CD4-positive, alpha-beta memory T cell (primary cell): ENCODE measurements around the gene TTC7B. TPM values are rescaled to one million over a fixed set of nuclear protein-coding genes. Genes with fewer than 3 reads are reported as not detected.

Experiments
- CTCF ChIA-PET: fragments of 350-600 bp; sonication (Branson Sonifier 250); formaldehyde crosslinking; loops from one replicate; lab custom pipeline; 2021; ENCODE audit warnings: inconsistent platforms; ENCODE audit not compliant: partially characterized antibody; lab: Charles Lee
- POLR2A ChIA-PET: fragments of 350-600 bp; sonication (Branson Sonifier 250); formaldehyde crosslinking; loops from one replicate; lab custom pipeline; 2021; ENCODE audit not compliant: partially characterized antibody; lab: Charles Lee
- DNase-seq, 5 donors: peaks; one replicate each; pipeline versions ENCODE4 v3.0.0 to v3.0.0-alpha.2; 2020 to 2022; ENCODE audit warnings: mixed read lengths in 1 of 5
- H3K27ac ChIP-seq: one replicate; pipeline ENCODE4 v1.7.0; 2013; ENCODE audit warnings: low read depth, low read length
- H3K27me3 ChIP-seq: 2 replicates; pipeline ENCODE4 v1.7.0; 2013; ENCODE audit warnings: mild to moderate bottlenecking, low read length, moderate library complexity; ENCODE audit not compliant: insufficient read depth
- H3K36me3 ChIP-seq: 2 replicates; pipeline ENCODE4 v1.7.0; 2013; ENCODE audit warnings: mild to moderate bottlenecking, low read length, moderate library complexity; ENCODE audit not compliant: insufficient read depth
- H3K4me1 ChIP-seq: 2 replicates; pipeline ENCODE4 v1.7.0; 2013; ENCODE audit warnings: mild to moderate bottlenecking, low read length, moderate library complexity; ENCODE audit not compliant: insufficient read depth
- H3K4me3 ChIP-seq, 2 donors: one replicate each; pipeline ENCODE4 v1.7.0; 2013; ENCODE audit warnings: low read length in 2 of 2, mild to moderate bottlenecking in 1 of 2
- H3K9me3 ChIP-seq, 2 donors: one replicate each; pipeline ENCODE4 v1.7.0; 2013; ENCODE audit warnings: low read length in 2 of 2, control low read depth in 1 of 2; ENCODE audit not compliant: control insufficient read depth in 1 of 2
- H3K27ac Mint-ChIP-seq, 7 donors: one replicate each; pipeline ENCODE4 v1.8.0; 2020 to 2021; ENCODE audit warnings: mixed read lengths in 7 of 7, mild to moderate bottlenecking in 6 of 7, inconsistent platforms in 3 of 7, moderate library complexity in 3 of 7
- H3K27me3 Mint-ChIP-seq, 2 donors: one replicate each; pipeline ENCODE4 v1.8.0; 2020 to 2021; ENCODE audit warnings: mixed read lengths in 2 of 2
- H3K36me3 Mint-ChIP-seq, 2 donors: one replicate each; pipeline ENCODE4 v1.8.0; 2020 to 2021; ENCODE audit warnings: mixed read lengths in 2 of 2, inconsistent platforms in 1 of 2, mild to moderate bottlenecking in 1 of 2
- H3K4me1 Mint-ChIP-seq, 4 donors: one replicate each; pipeline ENCODE4 v1.8.0; 2020 to 2021; ENCODE audit warnings: mixed read lengths in 4 of 4, mild to moderate bottlenecking in 1 of 4
- H3K4me3 Mint-ChIP-seq, 8 donors: one replicate each; pipeline ENCODE4 v1.8.0; 2020 to 2021; ENCODE audit warnings: mixed read lengths in 8 of 8, mild to moderate bottlenecking in 7 of 8, moderate library complexity in 6 of 8, inconsistent platforms in 3 of 8
- H3K9me3 Mint-ChIP-seq, 8 donors: one replicate each; pipeline ENCODE4 v1.8.0; 2020 to 2021; ENCODE audit warnings: mixed read lengths in 8 of 8, mild to moderate bottlenecking in 5 of 8, inconsistent platforms in 3 of 8, moderate library complexity in 1 of 8
- intact Hi-C: fragments of 100-400 bp; cut with micrococcal nuclease; formaldehyde crosslinking; loops from one replicate; pipeline ENCODE4 v1.15.1; 2023
- polyA plus RNA-seq, 2 donors: library from polyadenylated mRNA; unstranded; fragments of 300-500 nt; fragmentation: Illumina TruSeq; gene quantifications; one replicate each; pipeline ENCODE4 v1.2.3, GENCODE V29; 2021
- total RNA-seq, 2 experiments: library from RNA; stranded (reverse); gene quantifications; one replicate each; pipeline ENCODE4 v1.2.3, GENCODE V29; 2021

The TTC7B gene
- total and polyA plus RNA-seq, 4 experiments from 2014 or later: 0.30 to 1.9 (median 1.5) TPM; not detected in 1

DNA sequence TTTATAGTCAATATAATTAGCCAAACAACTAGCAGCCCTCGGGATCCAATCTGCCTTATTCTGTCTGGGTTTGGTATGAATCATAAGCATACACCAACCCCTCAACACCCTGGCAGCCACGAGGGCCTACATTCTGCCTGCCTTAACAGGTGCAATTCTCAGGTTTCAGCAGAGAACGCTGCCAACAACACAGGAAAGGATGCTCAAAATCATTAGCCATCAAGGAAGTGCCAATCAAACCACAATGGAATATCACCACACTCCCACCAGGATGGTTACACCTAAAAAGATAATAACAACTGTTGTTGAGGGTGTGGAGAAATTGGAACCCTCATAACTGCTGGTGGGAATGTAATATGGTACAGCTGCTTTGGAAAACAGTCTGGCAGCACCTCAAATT is 122.8 kb downstream of the TTC7B start:
- CTCF ChIA-PET: no interaction called here
- Histone ChIP-seq H3K27ac (no peak overlapping the region), H3K4me1 (no peaks in the 10 kb centered on the region), H3K9me3 (no peaks in the 10 kb centered on the region), H3K4me3 (no peak overlapping the region), H3K27me3 (no peaks in the 10 kb centered on the region), H3K36me3 (no peaks in the 10 kb centered on the region)
- H3K36me3 Mint-ChIP-seq: no peaks in the 10 kb centered on the region
- H3K9me3 Mint-ChIP-seq: no peaks in the 10 kb centered on the region
- no peak overlapping the region for H3K4me3 Mint-ChIP-seq
- no peak overlapping the region for H3K27ac Mint-ChIP-seq
- peaks cover 0 to 2% (median 0%) of the 10 kb centered on the region in 4 donors for H3K4me1 Mint-ChIP-seq
- no peaks in the 10 kb centered on the region for H3K27me3 Mint-ChIP-seq
- POLR2A ChIA-PET: no interaction called here
- intact Hi-C loops: no loop called here
- DNase-seq: no peak

DNA sequence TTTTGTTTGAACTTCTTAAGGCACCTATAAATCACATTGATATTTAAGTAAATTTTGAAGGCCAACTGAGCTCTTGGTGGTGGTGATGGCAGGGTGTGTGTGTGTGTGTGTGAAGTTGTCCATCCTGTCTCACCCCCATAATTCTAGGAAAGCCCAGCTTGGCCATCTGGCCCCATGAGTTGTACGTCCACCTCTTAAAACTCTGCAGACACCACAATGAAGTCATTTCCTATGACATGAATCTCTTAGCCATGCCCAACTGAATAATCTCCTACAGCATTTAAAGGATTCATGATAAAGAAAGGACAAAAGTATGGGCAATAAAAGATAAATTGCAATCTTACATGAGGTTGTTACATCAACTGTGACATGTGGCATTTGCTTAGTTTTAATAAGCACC is 123.4 kb downstream of the TTC7B start:
- no peaks in the 10 kb centered on the region for H3K27me3 Mint-ChIP-seq
- H3K9me3 ChIP-seq: no peaks in the 10 kb centered on the region
- peaks cover 0 to 2% (median 0%) of the 10 kb centered on the region in 4 donors for H3K4me1 Mint-ChIP-seq
- no peaks in the 10 kb centered on the region for H3K4me1 ChIP-seq
- H3K9me3 Mint-ChIP-seq: no peaks in the 10 kb centered on the region
- no peak for DNase-seq
- H3K27me3 ChIP-seq: no peaks in the 10 kb centered on the region
- H3K27ac Mint-ChIP-seq: no peak overlapping the region
- H3K4me3 ChIP-seq: no peak overlapping the region
- no peak overlapping the region for H3K4me3 Mint-ChIP-seq
- H3K36me3 Mint-ChIP-seq: no peaks in the 10 kb centered on the region
- intact Hi-C loops: no loop called here
- no peak overlapping the region for H3K27ac ChIP-seq
- POLR2A ChIA-PET: no interaction called here
- H3K36me3 ChIP-seq: no peaks in the 10 kb centered on the region
- CTCF ChIA-PET: interaction anchor here (1.4 kb wide), 1 partner anchor 293 kb away, joined by 3 read pairs; no protein-coding TSS in a partner anchor

DNA sequence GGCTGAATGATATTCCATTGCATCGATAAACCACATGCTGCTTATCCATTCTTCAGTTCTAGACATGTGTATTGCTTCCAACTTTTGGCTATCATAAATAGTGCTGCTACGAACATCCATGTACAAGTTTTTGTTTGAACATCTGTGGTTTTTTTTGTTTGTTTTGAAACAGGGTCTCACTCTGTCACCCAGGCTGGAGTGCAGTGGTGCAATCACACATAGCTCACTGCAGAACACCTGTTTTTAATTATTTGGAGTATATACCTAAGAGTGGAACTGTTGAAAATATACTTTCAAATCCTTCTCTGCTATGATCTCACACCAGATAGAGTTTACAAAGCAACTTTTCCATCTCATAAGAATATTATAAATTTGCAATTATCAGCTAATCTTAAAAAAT is 124.2 kb downstream of the TTC7B start:
- no peaks in the 10 kb centered on the region for H3K27me3 Mint-ChIP-seq
- peaks cover 0 to 6% of the 10 kb centered on the region in 2 donors for H3K36me3 Mint-ChIP-seq
- DNase-seq: no peak
- Histone ChIP-seq H3K36me3 (no peaks in the 10 kb centered on the region), H3K27me3 (no peaks in the 10 kb centered on the region), H3K4me1 (no peaks in the 10 kb centered on the region), H3K9me3 (no peaks in the 10 kb centered on the region), H3K4me3 (no peak overlapping the region), H3K27ac (no peak overlapping the region)
- H3K4me1 Mint-ChIP-seq: no peaks in the 10 kb centered on the region
- no peak overlapping the region for H3K4me3 Mint-ChIP-seq
- H3K27ac Mint-ChIP-seq: no peak overlapping the region
- CTCF ChIA-PET: interaction anchor here (1.4 kb wide), 1 partner anchor 293 kb away, joined by 3 read pairs; no protein-coding TSS in a partner anchor
- intact Hi-C loops: no loop called here
- POLR2A ChIA-PET: no interaction called here
- H3K9me3 Mint-ChIP-seq: no peaks in the 10 kb centered on the region

DNA sequence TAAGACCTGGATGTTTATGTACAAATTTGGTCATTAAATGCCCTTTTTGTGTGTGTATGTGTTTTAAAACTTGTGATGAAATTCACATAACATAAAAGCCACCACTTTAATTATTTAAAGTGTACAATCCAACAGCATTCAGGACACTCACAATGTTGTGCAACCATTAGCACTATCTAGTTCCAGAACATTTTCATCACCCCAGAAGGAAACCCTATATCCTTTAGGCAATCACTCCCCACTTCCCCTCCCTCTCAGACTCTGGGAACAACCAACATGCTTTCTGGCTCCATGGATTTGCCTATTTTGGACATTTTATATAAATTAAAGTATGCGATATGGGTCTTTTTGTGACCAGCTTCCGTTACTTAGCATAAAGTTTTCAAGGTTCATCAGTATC is 124.6 kb downstream of the TTC7B start:
- no peak overlapping the region for H3K27ac Mint-ChIP-seq
- intact Hi-C loops: no loop called here

DNA sequence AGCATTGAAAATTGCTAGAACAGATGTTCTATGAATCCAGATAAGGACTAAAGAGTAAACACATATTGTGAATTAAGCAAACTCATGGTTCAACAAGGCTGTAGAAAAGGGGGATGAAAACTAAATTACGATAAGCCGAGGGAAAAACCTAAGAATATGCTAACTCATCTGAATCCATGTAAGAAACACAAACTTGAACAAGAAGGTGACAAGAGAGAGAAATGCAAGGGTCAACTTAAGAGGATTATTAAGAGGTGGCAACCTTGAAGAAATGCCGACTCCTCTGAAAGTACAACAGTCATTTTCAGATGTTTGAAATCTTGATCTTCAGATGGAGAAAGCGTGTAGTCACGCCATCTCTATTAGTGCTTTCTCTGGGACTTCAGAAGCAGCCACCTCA is 128.6 kb downstream of the TTC7B start:
- DNase-seq: no peak
- H3K27me3 ChIP-seq: no peaks in the 10 kb centered on the region
- no peak overlapping the region for H3K4me3 ChIP-seq
- H3K9me3 ChIP-seq: no peaks in the 10 kb centered on the region
- Mint-ChIP-seq H3K4me1 (no peaks in the 10 kb centered on the region), H3K27me3 (peaks cover 0 to 3% of the 10 kb centered on the region in 2 donors), H3K36me3 (peaks cover 0 to 6% of the 10 kb centered on the region in 2 donors), H3K27ac (no peak overlapping the region), H3K4me3 (no peak overlapping the region), H3K9me3 (no peaks in the 10 kb centered on the region)
- CTCF ChIA-PET: interaction anchor here (2.6 kb wide), 1 partner anchor 10 kb away, joined by 9 read pairs; no protein-coding TSS in a partner anchor
- no peaks in the 10 kb centered on the region for H3K36me3 ChIP-seq
- POLR2A ChIA-PET: no interaction called here
- intact Hi-C loops: no loop called here
- no peak overlapping the region for H3K27ac ChIP-seq
- no peaks in the 10 kb centered on the region for H3K4me1 ChIP-seq

More for the DNA sequence above, 124.6 kb downstream of the TTC7B start:
- no peaks in the 10 kb centered on the region for H3K27me3 Mint-ChIP-seq
- no peaks in the 10 kb centered on the region for H3K36me3 ChIP-seq
- no peak overlapping the region for H3K27ac ChIP-seq
- POLR2A ChIA-PET: interaction anchor here (1.0 kb wide), 1 partner anchor 44 kb away, joined by 3 read pairs; no protein-coding TSS in a partner anchor
- no peak overlapping the region for H3K4me3 ChIP-seq
- H3K9me3 ChIP-seq: no peaks in the 10 kb centered on the region
- no peaks in the 10 kb centered on the region for H3K27me3 ChIP-seq
- CTCF ChIA-PET: interaction anchor here (1.4 kb wide), 1 partner anchor 292 kb away, joined by 3 read pairs; no protein-coding TSS in a partner anchor
- H3K36me3 Mint-ChIP-seq: peaks cover 0 to 6% of the 10 kb centered on the region in 2 donors
- H3K4me1 Mint-ChIP-seq: no peaks in the 10 kb centered on the region
- H3K9me3 Mint-ChIP-seq: no peaks in the 10 kb centered on the region
- H3K4me3 Mint-ChIP-seq: no peak overlapping the region
- no peak for DNase-seq
- no peaks in the 10 kb centered on the region for H3K4me1 ChIP-seq

DNA sequence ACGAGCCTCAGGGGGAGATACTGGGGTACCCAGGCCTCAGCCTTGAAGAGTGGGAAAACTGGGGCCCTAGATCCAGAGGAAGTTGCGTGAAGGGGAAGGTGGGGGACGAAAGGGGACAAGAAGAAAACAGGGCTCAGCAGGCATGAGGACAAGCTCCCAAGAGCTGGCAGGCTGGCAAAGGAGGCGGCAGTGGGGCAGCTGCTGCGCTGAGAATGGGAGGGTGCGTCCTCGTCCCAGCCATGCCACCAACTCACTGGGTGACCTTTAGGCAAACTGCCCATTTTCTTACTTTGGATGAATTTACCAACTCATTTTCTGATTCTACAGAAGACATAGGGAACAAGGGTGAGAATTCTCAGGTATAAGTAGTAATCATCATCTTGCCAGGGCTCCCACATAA is 133.6 kb downstream of the TTC7B start:
- Mint-ChIP-seq H3K27ac (no peak overlapping the region), H3K4me3 (no peak overlapping the region), H3K4me1 (peaks cover 5 to 13% (median 9%) of the 10 kb centered on the region in 4 donors), H3K27me3 (peaks cover 0 to 3% of the 10 kb centered on the region in 2 donors), H3K9me3 (no peaks in the 10 kb centered on the region), H3K36me3 (peaks cover 0 to 4% of the 10 kb centered on the region in 2 donors)
- intact Hi-C loops: no loop called here
- Histone ChIP-seq H3K9me3 (no peaks in the 10 kb centered on the region), H3K27ac (no peak overlapping the region), H3K36me3 (no peaks in the 10 kb centered on the region), H3K4me3 (no peak overlapping the region), H3K27me3 (no peaks in the 10 kb centered on the region), H3K4me1 (peaks cover 5% of the 10 kb centered on the region)
- CTCF ChIA-PET: interaction anchor here (1.6 kb wide), 1 partner anchor 15 kb away, joined by 8 read pairs; no protein-coding TSS in a partner anchor
- no peak for DNase-seq
- POLR2A ChIA-PET: no interaction called here

DNA sequence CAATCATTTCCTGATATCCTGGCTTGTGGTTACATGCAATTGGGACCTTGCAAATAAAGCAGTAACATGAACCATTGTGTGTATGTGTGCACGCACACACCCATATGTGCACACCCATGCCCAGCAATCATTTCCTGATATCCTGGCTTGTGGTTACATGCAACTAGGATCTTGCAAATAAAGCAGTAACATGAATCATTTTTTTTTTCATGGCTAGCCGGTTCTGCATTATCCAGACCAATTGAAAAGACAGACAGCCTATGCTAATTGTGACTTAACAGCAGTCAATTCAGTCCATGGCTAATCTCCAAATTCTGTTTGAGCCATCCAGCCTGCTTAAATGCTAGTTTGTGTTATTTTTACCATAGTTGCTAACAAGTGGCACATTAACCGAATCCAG is 134.3 kb downstream of the TTC7B start:
- no peaks in the 10 kb centered on the region for H3K36me3 Mint-ChIP-seq
- H3K4me1 ChIP-seq: peaks cover 12% of the 10 kb centered on the region
- H3K9me3 Mint-ChIP-seq: no peaks in the 10 kb centered on the region
- CTCF ChIA-PET: interaction anchor here (1.6 kb wide), 1 partner anchor 15 kb away, joined by 8 read pairs; no protein-coding TSS in a partner anchor
- H3K36me3 ChIP-seq: no peaks in the 10 kb centered on the region
- H3K4me3 ChIP-seq: no peak overlapping the region
- POLR2A ChIA-PET: no interaction called here
- H3K9me3 ChIP-seq: no peaks in the 10 kb centered on the region
- no peak overlapping the region for H3K4me3 Mint-ChIP-seq
- H3K27ac ChIP-seq: no peak overlapping the region
- H3K27ac Mint-ChIP-seq: no peak overlapping the region
- peaks cover 0 to 3% of the 10 kb centered on the region in 2 donors for H3K27me3 Mint-ChIP-seq
- no peaks in the 10 kb centered on the region for H3K27me3 ChIP-seq
- intact Hi-C loops: no loop called here
- no peak for DNase-seq
- peaks cover 11 to 20% (median 14%) of the 10 kb centered on the region in 4 donors for H3K4me1 Mint-ChIP-seq
